CD4-positive, alpha-beta T cell (primary cell): ENCODE data around the gene MTMR6. TPM values are rescaled to one million over a fixed set of nuclear protein-coding genes. Genes with fewer than 3 reads are reported as not detected.

Source experiments
- ATAC-seq: fragments of 200-7000 bp; cut with Tn5 transposase; one replicate; pipeline ENCODE4 v1.10.0; 2022; ENCODE audit warnings: mild to moderate bottlenecking; ENCODE audit not compliant: poor library complexity
- CTCF ChIA-PET: fragments of 350-600 bp; sonication (Branson Sonifier 250); formaldehyde crosslinking; loops from one replicate; lab custom pipeline; 2021; ENCODE audit warnings: antibody characterized with exemption, inconsistent platforms; lab: Charles Lee
- POLR2A ChIA-PET: fragments of 350-600 bp; sonication (Branson Sonifier 250); formaldehyde crosslinking; loops from one replicate; lab custom pipeline; 2021; ENCODE audit warnings: antibody characterized with exemption, inconsistent platforms; lab: Charles Lee
- DNase-seq, 14 experiments: peaks; one replicate each; pipeline ENCODE4 v3.0.0-alpha.2; 2013 to 2020; ENCODE audit warnings: mixed read lengths in 2 of 14
- H3K27ac ChIP-seq, 2 donors: one replicate each; pipeline versions ENCODE4 v1.5.1 to v1.7.0; 2013; ENCODE audit warnings: low read length in 2 of 2, low read depth in 1 of 2, mild to moderate bottlenecking in 1 of 2
- H3K27me3 ChIP-seq, 2 experiments: 1 replicate in 1 of 2; 2 replicates in 1 of 2; pipeline versions ENCODE4 v1.6.1 to v1.7.0; 2013; ENCODE audit warnings: low read length in 2 of 2, control low read depth in 1 of 2, mild to moderate bottlenecking in 1 of 2, moderate library complexity in 1 of 2; ENCODE audit not compliant: insufficient read depth in 2 of 2, control insufficient read depth in 1 of 2
- H3K36me3 ChIP-seq: one replicate; pipeline ENCODE4 v1.6.1; 2013; ENCODE audit warnings: low read length, control low read depth; ENCODE audit not compliant: insufficient read depth
- H3K4me1 ChIP-seq: one replicate; pipeline ENCODE4 v1.6.1; 2013; ENCODE audit warnings: low read length, control low read depth; ENCODE audit not compliant: insufficient read depth
- H3K4me3 ChIP-seq: one replicate; pipeline ENCODE4 v1.5.1; 2013; ENCODE audit warnings: mild to moderate bottlenecking, low read length, moderate library complexity
- H3K9me3 ChIP-seq, 2 experiments: 1 replicate in 1 of 2; 2 replicates in 1 of 2; pipeline versions ENCODE4 v1.6.1 to v1.7.0; 2013; ENCODE audit warnings: low read length in 2 of 2, mild to moderate bottlenecking in 2 of 2, control low read depth in 1 of 2, moderate library complexity in 1 of 2; ENCODE audit not compliant: control insufficient read depth in 1 of 2, insufficient read depth in 1 of 2
- H3K27ac Mint-ChIP-seq: one replicate; pipeline ENCODE4 v1.8.0; 2020; ENCODE audit warnings: mixed read lengths
- H3K27me3 Mint-ChIP-seq: one replicate; pipeline ENCODE4 v1.8.0; 2021; ENCODE audit warnings: mixed read lengths
- H3K36me3 Mint-ChIP-seq: one replicate; pipeline ENCODE4 v1.8.0; 2021; ENCODE audit warnings: low read depth, mixed read lengths
- H3K4me1 Mint-ChIP-seq: one replicate; pipeline ENCODE4 v1.8.0; 2021; ENCODE audit warnings: low read depth, mixed read lengths
- H3K4me3 Mint-ChIP-seq: one replicate; pipeline ENCODE4 v1.8.0; 2020; ENCODE audit warnings: mild to moderate bottlenecking, mixed read lengths
- H3K9me3 Mint-ChIP-seq: one replicate; pipeline ENCODE4 v1.8.0; 2020; ENCODE audit warnings: mixed read lengths
- intact Hi-C, 2 experiments: fragments of 100-400 bp; cut with DNase I in 1 of 2; cut with micrococcal nuclease in 1 of 2; formaldehyde crosslinking; loops; one replicate each; pipeline versions ENCODE4 v1.15.1 to v1.9.0; 2023 to 2025; cut with DNase I, micrococcal nuclease
- total RNA-seq, 174 experiments: library from RNA in 2 of 174; stranded (reverse) in 2 of 174; gene quantifications; one replicate each; pipeline ENCODE4 v1.2.3 and lab custom pipeline; 2021 to 2026
- TF ChIP-seq, protein P1 (sequence below): fragments of 200-600 bp; IDR thresholded peaks from one replicate; pipeline ENCODE4 v1.8.0; 2022; ENCODE audit warnings: antibody characterized with exemption, mild to moderate bottlenecking

The MTMR6 gene
- total RNA-seq, 2 experiments from 2014 or later = 33.3 to 34.2 TPM

DNA sequence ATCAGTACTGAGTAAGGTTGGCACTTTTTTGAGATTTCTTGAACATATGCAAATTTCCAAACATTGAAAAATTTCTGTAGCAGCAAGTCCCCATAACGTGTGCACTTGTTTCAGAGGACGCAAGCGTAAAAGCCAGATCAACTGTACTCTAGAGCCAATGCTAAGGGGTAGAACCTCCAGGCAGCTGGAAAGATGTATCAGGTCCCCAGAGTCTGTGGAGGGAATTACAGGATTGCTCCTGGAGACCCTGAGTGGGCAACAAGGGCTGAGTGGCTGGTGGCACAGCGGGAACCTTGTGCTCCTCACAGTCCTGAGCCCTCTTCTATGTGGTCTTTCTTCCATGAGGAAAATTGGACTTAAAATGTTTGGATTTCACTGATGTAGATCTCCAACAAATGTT is 61.3 kb downstream of the MTMR6 start:
- H3K27ac Mint-ChIP-seq = no peak overlapping the region
- ATAC-seq = no peak
- intact Hi-C loops = no loop called here

DNA sequence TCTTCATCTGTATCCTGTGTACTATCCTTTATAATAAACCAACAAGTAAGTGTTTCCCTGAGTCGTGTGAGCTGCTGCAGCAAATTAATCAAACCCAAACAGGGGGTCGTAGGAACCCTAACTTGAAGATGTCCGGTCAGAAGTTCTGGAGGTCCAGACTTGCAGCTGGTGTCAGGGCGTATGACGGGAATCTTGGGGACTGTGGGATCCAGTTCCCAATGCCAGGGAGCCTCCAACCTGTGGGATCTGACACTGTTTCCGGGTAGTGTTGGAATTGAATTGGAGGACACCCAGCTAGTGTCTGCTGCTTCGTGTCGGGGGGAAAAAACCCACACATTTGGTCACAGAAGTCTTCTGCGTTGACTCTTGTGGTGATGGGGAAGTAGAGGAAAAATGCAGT is 63.1 kb downstream of the MTMR6 start:
- Mint-ChIP-seq H3K27ac (no peak overlapping the region), H3K4me3 (no peak overlapping the region), H3K36me3 (no peaks in the 10 kb centered on the region), H3K4me1 (no peaks in the 10 kb centered on the region), H3K9me3 (no peaks in the 10 kb centered on the region), H3K27me3 (peaks cover 24% of the 10 kb centered on the region)
- H3K4me3 ChIP-seq = no peak overlapping the region
- H3K4me1 ChIP-seq = no peaks in the 10 kb centered on the region
- ATAC-seq (no peak), DNase-seq (no peak)
- ChIA-PET POLR2A (no interaction called here), CTCF (no interaction called here)
- intact Hi-C loops = no loop called here
- no peaks in the 10 kb centered on the region for H3K36me3 ChIP-seq
- no peaks in the 10 kb centered on the region for H3K27me3 ChIP-seq
- TF ChIP-seq, protein P1, sequence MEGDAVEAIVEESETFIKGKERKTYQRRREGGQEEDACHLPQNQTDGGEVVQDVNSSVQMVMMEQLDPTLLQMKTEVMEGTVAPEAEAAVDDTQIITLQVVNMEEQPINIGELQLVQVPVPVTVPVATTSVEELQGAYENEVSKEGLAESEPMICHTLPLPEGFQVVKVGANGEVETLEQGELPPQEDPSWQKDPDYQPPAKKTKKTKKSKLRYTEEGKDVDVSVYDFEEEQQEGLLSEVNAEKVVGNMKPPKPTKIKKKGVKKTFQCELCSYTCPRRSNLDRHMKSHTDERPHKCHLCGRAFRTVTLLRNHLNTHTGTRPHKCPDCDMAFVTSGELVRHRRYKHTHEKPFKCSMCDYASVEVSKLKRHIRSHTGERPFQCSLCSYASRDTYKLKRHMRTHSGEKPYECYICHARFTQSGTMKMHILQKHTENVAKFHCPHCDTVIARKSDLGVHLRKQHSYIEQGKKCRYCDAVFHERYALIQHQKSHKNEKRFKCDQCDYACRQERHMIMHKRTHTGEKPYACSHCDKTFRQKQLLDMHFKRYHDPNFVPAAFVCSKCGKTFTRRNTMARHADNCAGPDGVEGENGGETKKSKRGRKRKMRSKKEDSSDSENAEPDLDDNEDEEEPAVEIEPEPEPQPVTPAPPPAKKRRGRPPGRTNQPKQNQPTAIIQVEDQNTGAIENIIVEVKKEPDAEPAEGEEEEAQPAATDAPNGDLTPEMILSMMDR = no peak
- H3K9me3 ChIP-seq = no peaks in the 10 kb centered on the region
- no peak overlapping the region for H3K27ac ChIP-seq

More for the DNA sequence above, 61.3 kb downstream of the MTMR6 start:
- Histone ChIP-seq H3K27ac (no peak overlapping the region), H3K4me1 (no peaks in the 10 kb centered on the region), H3K27me3 (no peaks in the 10 kb centered on the region), H3K9me3 (no peaks in the 10 kb centered on the region), H3K4me3 (no peak overlapping the region), H3K36me3 (no peaks in the 10 kb centered on the region)
- TF ChIP-seq, protein P1 = no peak
- Mint-ChIP-seq H3K4me3 (no peak overlapping the region), H3K27me3 (peaks cover 23% of the 10 kb centered on the region), H3K4me1 (no peaks in the 10 kb centered on the region), H3K36me3 (no peaks in the 10 kb centered on the region), H3K9me3 (no peaks in the 10 kb centered on the region)
- ChIA-PET POLR2A (no interaction called here), CTCF (no interaction called here)
- DNase-seq = no peak

DNA sequence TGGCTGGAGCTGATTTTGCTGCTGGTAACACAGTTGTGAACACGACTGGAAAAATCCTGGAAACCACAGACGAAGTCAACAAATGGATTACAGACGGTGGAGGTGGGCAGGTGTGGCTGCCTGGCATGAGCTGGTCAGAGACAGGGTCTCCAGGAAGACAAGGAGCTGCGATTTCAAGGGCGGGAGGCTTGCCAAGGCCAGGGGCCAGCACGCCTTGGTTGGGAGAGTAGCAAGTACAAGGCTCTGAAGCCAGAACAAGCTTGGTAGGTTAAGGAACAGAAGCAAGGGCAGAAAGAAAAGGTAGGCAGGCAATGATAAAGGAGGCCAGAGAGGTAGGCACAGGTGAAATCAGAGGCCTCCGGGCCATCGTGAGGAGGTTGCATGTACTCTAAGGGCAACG is 64.5 kb downstream of the MTMR6 start:
- CTCF ChIA-PET = no interaction called here
- H3K9me3 ChIP-seq = no peaks in the 10 kb centered on the region
- Mint-ChIP-seq H3K4me1 (no peaks in the 10 kb centered on the region), H3K27ac (no peak overlapping the region), H3K36me3 (no peaks in the 10 kb centered on the region), H3K9me3 (no peaks in the 10 kb centered on the region), H3K4me3 (no peak overlapping the region), H3K27me3 (peaks cover 18% of the 10 kb centered on the region)
- POLR2A ChIA-PET = no interaction called here
- intact Hi-C loops = no loop called here
- DNase-seq (no peak), ATAC-seq (no peak)
- no peak overlapping the region for H3K4me3 ChIP-seq
- no peaks in the 10 kb centered on the region for H3K4me1 ChIP-seq
- TF ChIP-seq, protein P1 = no peak
- H3K27me3 ChIP-seq = no peaks in the 10 kb centered on the region
- H3K36me3 ChIP-seq = no peaks in the 10 kb centered on the region
- no peak overlapping the region for H3K27ac ChIP-seq
